K562 (cell line): ENCODE measurements around the gene ALKBH4. TPM values are rescaled to one million over a fixed set of nuclear protein-coding genes. Genes with fewer than 3 reads are reported as not detected.
A peak's percentile ranks its signal among the peaks of the same experiment; 100 is the strongest.
"Not testable (repeated sequence)": the region's sequence is repeated elsewhere in the genome, so short reads cannot be mapped to it uniquely, and the experiment has no call there.

Experiments
- ATAC-seq: fragments of 200-7000 bp; cut with Tn5 transposase; 3 replicates; pipeline ENCODE4 v1.9.1; 2020; ENCODE audit warnings: moderate library complexity
- BruUV-seq: library from RNA; stranded (reverse); fragments of 400-500 nt; replicated peaks from 2 replicates; lab custom pipeline; 2021; lab: Mats Ljungman, UMichigan
- CTCF ChIA-PET: fragments of 300-600 bp; formaldehyde crosslinking; extraction: SDS; loops from one replicate; lab custom pipeline; 2021; ENCODE audit warnings: low intra/inter-chr PET ratio; lab: Yijun Ruan, JAX
- POLR2A ChIA-PET: fragments of 300-600, 350-650 bp; sonication (Branson Sonifier 250); formaldehyde crosslinking; extraction: SDS; loops from one replicate; lab custom pipeline; 2021; ENCODE audit warnings: antibody characterized with exemption, inconsistent platforms; lab: Yijun Ruan, JAX
- DNase-seq, 4 experiments: peaks; one replicate each; pipeline versions ENCODE4 v3.0.0 to v3.0.0-alpha.2; 2011 to 2018; ENCODE audit warnings: low spot score in 3 of 4, mixed read lengths in 3 of 4; ENCODE audit errors: extremely low read depth in 1 of 4
- FAIRE-seq: peaks from 2 replicates; lab custom pipeline; 2011; peaks lifted over from hg19 to GRCh38; lab: Jason Lieb, UNC
- H2AFZ ChIP-seq: 2 replicates; pipeline ENCODE4 v1.6.0; 2011; ENCODE audit warnings: low read depth, low read length, control low read depth, inconsistent platforms
- H3K27ac ChIP-seq: fragments of 200-600 bp; 3 replicates; pipeline ENCODE4 v1.8.0; 2011; ENCODE audit warnings: low read depth, mild to moderate bottlenecking, control low read depth, inconsistent platforms, low read length, moderate library complexity, mixed read lengths; ENCODE audit errors: extremely low read depth
- H3K27me3 ChIP-seq, 2 experiments: fragments of 300-600 bp in 1 of 2; 2 replicates in 1 of 2; 3 replicates in 1 of 2; pipeline versions ENCODE4 v1.6.0 to v1.8.0; 2011; ENCODE audit warnings: inconsistent platforms in 2 of 2, low read length in 2 of 2, mild to moderate bottlenecking in 1 of 2, mixed read lengths in 1 of 2, moderate library complexity in 1 of 2; ENCODE audit not compliant: control insufficient read depth in 2 of 2, insufficient read depth in 2 of 2
- H3K36me3 ChIP-seq: fragments of 300-600 bp; 3 replicates; pipeline ENCODE4 v1.8.0; 2011; ENCODE audit warnings: mild to moderate bottlenecking, low read length, inconsistent platforms; ENCODE audit not compliant: control insufficient read depth, insufficient read depth
- H3K4me1 ChIP-seq, 2 experiments: fragments of 200-600 bp in 1 of 2; replicated peaks in 1 of 2; 2 replicates in 1 of 2; 3 replicates in 1 of 2; pipeline versions ENCODE4 v1.5.1 to v1.8.0; 2011; ENCODE audit warnings: inconsistent platforms in 2 of 2, low read length in 2 of 2, mild to moderate bottlenecking in 1 of 2, mixed read lengths in 1 of 2, moderate library complexity in 1 of 2; ENCODE audit not compliant: control insufficient read depth in 2 of 2, insufficient read depth in 2 of 2
- H3K4me2 ChIP-seq: 2 replicates; pipeline ENCODE4 v1.6.1; 2011; ENCODE audit warnings: low read length, control low read depth, inconsistent platforms, mixed read lengths; ENCODE audit not compliant: insufficient read depth
- H3K4me3 ChIP-seq: fragments of 200-600 bp; sonication (generic), shearing (Covaris generic); 2 replicates; pipeline ENCODE4 v1.5.1; 2016; ENCODE audit warnings: control low read depth, inconsistent platforms
- H3K79me2 ChIP-seq: fragments of 200-600 bp; 3 replicates; pipeline ENCODE4 v1.8.0; 2011; ENCODE audit warnings: low read length, inconsistent platforms; ENCODE audit not compliant: control insufficient read depth, insufficient read depth
- H3K9ac ChIP-seq, 2 experiments: 2 replicates each; pipeline versions ENCODE4 v1.6.0 to v1.6.1; 2011; ENCODE audit warnings: low read depth in 2 of 2, low read length in 2 of 2, control low read depth in 1 of 2, inconsistent platforms in 1 of 2, mild to moderate bottlenecking in 1 of 2, mixed read lengths in 1 of 2; ENCODE audit not compliant: insufficient read depth in 1 of 2
- H3K9me1 ChIP-seq: one replicate; pipeline ENCODE4 v1.6.0; 2011; ENCODE audit warnings: inconsistent platforms, mild to moderate bottlenecking, low read length, moderate library complexity; ENCODE audit not compliant: control insufficient read depth, insufficient read depth
- H3K9me3 ChIP-seq: replicated peaks from 2 replicates; pipeline ENCODE4 v1.5.1; 2011; ENCODE audit warnings: low read depth, low read length, inconsistent platforms; ENCODE audit not compliant: control insufficient read depth, insufficient read depth
- H4K20me1 ChIP-seq: replicated peaks from 2 replicates; pipeline ENCODE4 v1.6.1; 2011; ENCODE audit warnings: low read length, inconsistent platforms, mixed read lengths; ENCODE audit not compliant: control insufficient read depth, insufficient read depth
- CTCF ChIP-seq, 3 experiments: IDR thresholded peaks in 2 of 3; conservative IDR thresholded peaks in 1 of 3; 2 replicates each; pipeline ENCODE4 v1.5.1; 2011 to 2012; ENCODE audit warnings: low read length in 3 of 3, mild to moderate bottlenecking in 3 of 3, control low read depth in 2 of 3, improper control_type of control experiment in 1 of 3, inconsistent platforms in 1 of 3, low read depth in 1 of 3, mixed read lengths in 1 of 3, moderate library complexity in 1 of 3; ENCODE audit not compliant: insufficient read depth in 2 of 3
- MAZ ChIP-seq, 2 experiments: fragments of 450-650 bp in 1 of 2; sonication (generic) in 1 of 2; formaldehyde crosslinking; IDR thresholded peaks in 1 of 2; conservative IDR thresholded peaks in 1 of 2; 2 replicates each; pipeline versions ENCODE4 v1.4.0 to v1.5.0; 2020; ENCODE audit warnings: mild to moderate bottlenecking in 1 of 2, missing genetic modification reagents in 1 of 2
- NRF1 ChIP-seq, 2 experiments: fragments of 450-650 bp; IDR thresholded peaks in 1 of 2; conservative IDR thresholded peaks in 1 of 2; 2 replicates each; pipeline ENCODE4 v1.6.1; 2014; ENCODE audit warnings: mild to moderate bottlenecking in 2 of 2
- POLR2G ChIP-seq: fragments of 200-400 bp; formaldehyde crosslinking; IDR thresholded peaks from 2 replicates; pipeline ENCODE4 v1.6.1; 2017; ENCODE audit warnings: low read depth, mild to moderate bottlenecking, antibody characterized with exemption, low read length, moderate library complexity
- RBFOX2 ChIP-seq: fragments of 200-400 bp; formaldehyde crosslinking; IDR thresholded peaks from 2 replicates; pipeline ENCODE4 v1.6.1; 2017; ENCODE audit warnings: low read depth, mild to moderate bottlenecking, low read length, moderate library complexity
- SIN3A ChIP-seq, 2 experiments: fragments of 150-350 bp in 1 of 2; IDR thresholded peaks; 2 replicates each; pipeline ENCODE4 v1.6.1; 2011 to 2016; ENCODE audit warnings: borderline replicate concordance in 2 of 2, low read depth in 2 of 2, low read length in 2 of 2, mild to moderate bottlenecking in 2 of 2, moderate library complexity in 2 of 2; ENCODE audit not compliant: control insufficient read depth in 1 of 2
- SP2 ChIP-seq: IDR thresholded peaks from 2 replicates; pipeline ENCODE4 v1.6.1; 2011; ENCODE audit warnings: mild to moderate bottlenecking, low read depth, low read length, moderate library complexity; ENCODE audit not compliant: poor library complexity, severe bottlenecking; ENCODE audit errors: extremely low read depth
- ZNF740 ChIP-seq, 3 experiments: fragments of 200-800 bp in 1 of 3; sonication (Bioruptor generic) in 1 of 3; sonication (generic) in 1 of 3; formaldehyde crosslinking in 1 of 3; IDR thresholded peaks; 2 replicates each; pipeline versions ENCODE4 v1.6.1 to v1.8.0; 2016 to 2022; ENCODE audit warnings: mild to moderate bottlenecking in 2 of 3, missing compliant biosample characterization in 2 of 3, missing genetic modification characterization in 2 of 3, missing genetic modification reagents in 1 of 3
- WGBS: fragments of 100-300 bp; shearing (Covaris generic); methylation state at CpG from one replicate; pipeline ENCODE4 v1.1.6; 2016; ENCODE audit warnings: low coverage, mixed read lengths; ENCODE audit not compliant: insufficient coverage; ENCODE audit errors: missing lambda C conversion rate; 5-methylcytosine and 5-hydroxymethylcytosine counted together
- in situ Hi-C: fragments of 300-500 bp; cut with MboI; formaldehyde crosslinking; loops from 4 replicates; pipeline ENCODE4 v1.15.0; 2018; ENCODE audit warnings: inconsistent platforms, mixed read lengths
- intact Hi-C: fragments of 100-400 bp; cut with micrococcal nuclease; formaldehyde crosslinking; loops from 2 replicates; pipeline ENCODE4 v1.14.2; 2022
- polyA plus RNA-seq, 8 experiments: library from polyadenylated mRNA; depleted of rRNA in 4 of 8; stranded (reverse) in 5 of 8; unstranded in 3 of 8; fragments of >200 nt; fragmentation: Nextera tagmentation in 2 of 8; fragmentation: Illumina TruSeq in 1 of 8; extraction: Ambion mirVana in 2 of 8; extraction: Trizol in 1 of 8; gene quantifications; 2 replicates each; pipeline versions ENCODE4 v1.2.1 to v1.2.3, GENCODE V29; 2011 to 2014; ENCODE audit warnings: inconsistent platforms in 1 of 8, missing spikeins in 1 of 8
- total RNA-seq, 7 experiments: library from RNA; depleted of rRNA in 6 of 7; stranded (reverse); fragments of >200 nt in 6 of 7; fragmentation: Illumina TruSeq in 2 of 7; extraction: Trizol in 2 of 7; gene quantifications; 2 replicates each; pipeline versions ENCODE4 v1.2.1 to v1.2.3, GENCODE V29; 2011 to 2021; ENCODE audit warnings: low replicate concordance in 1 of 7

The ALKBH4 gene
- total and polyA plus RNA-seq, 9 of the 15 experiments (the other 6 are each of a cell fraction or from before 2014, with no cell fraction given): 4.6 to 21.4 (median 11.8) TPM

DNA sequence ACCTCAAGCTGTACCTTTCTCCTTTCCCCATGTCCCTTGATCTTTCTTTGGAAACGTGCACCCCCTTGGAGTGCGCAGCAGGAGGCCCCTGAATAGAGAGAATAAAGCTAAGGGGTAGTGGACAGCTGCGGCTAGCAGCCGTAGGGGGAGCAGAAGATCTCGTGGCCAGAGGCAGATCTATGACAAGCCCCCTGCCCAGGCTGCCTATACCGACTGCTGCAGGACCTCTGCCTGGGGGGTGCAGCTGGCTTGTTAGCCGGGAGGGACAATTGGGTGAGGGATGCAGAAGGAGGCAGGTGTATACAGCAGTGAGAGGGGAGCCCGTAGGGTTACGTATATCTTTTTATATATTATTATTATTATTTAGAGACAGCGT lies 14.5 kb upstream of the ALKBH4 start:
- BruUV-seq: TSS peak; percentile 80
- CTCF ChIA-PET, H3K27ac ChIP-seq, H3K9me1 ChIP-seq, H3K4me3 ChIP-seq, DNase-seq, H3K4me1 ChIP-seq, H3K9me3 ChIP-seq, H3K36me3 ChIP-seq, H3K79me2 ChIP-seq, H4K20me1 ChIP-seq, H3K27me3 ChIP-seq, H3K4me2 ChIP-seq, H3K9ac ChIP-seq, FAIRE-seq, intact Hi-C loops, POLR2A ChIA-PET: not testable (repeated sequence)
- 0% methylated on average over 2 of the region's 10 CpGs for WGBS
- peak; percentile 64 for ATAC-seq
- in situ Hi-C loops: loop anchor here (25.0 kb wide), 1 partner anchor 583 kb away; the partner anchor contains the start of gene FBXL13
- peak overlapping the region; percentile 84 for H2AFZ ChIP-seq

GRCh38 chr7:102478314-102479208 lies 13.9 kb upstream of the ALKBH4 start, which contains the start of gene POLR2J:
TSS of gene POLR2J (minus strand) at chr7:102478922. CDS start at chr7:102478860, 62 bp downstream.
- Histone ChIP-seq H2AFZ (peak within 1 kb of the TSS; percentile 84), H3K4me2 (peak within 1 kb of the TSS; percentile 32; the same call in 1 of the 2 replicates), H3K9ac (peak within 1 kb of the TSS; percentile 51 to 85; a peak in 3 of 4 replicates), H3K4me3 (peak within 1 kb of the TSS; percentile 48)
- DNase-seq (peak in 1 of 4 experiments; percentile 91), ATAC-seq (peak; percentile 95)
- H3K9me1 ChIP-seq; FAIRE-seq; H3K27ac ChIP-seq; intact Hi-C loops; H3K4me1 ChIP-seq; H3K9me3 ChIP-seq; CTCF ChIA-PET; H3K27me3 ChIP-seq; H3K36me3 ChIP-seq; H4K20me1 ChIP-seq; H3K79me2 ChIP-seq; POLR2A ChIA-PET; TF ChIP-seq ZNF740 (CRISPR knock-in tag; IDR thresholded peaks at IDR 0.05): not testable (repeated sequence)
- BruUV-seq: TSS peak; percentile 89
- in situ Hi-C loops: loop anchor here (25.0 kb wide), 1 partner anchor 584 kb away; the partner anchor contains the start of gene FBXL13
- WGBS: 1% methylated on average over 16 of the region's 72 CpGs
- TF ChIP-seq MAZ (CRISPR knock-in tag; conservative IDR thresholded peaks at IDR 0.05 in 1 of 2, IDR thresholded peaks at IDR 0.05 in 1 of 2): peak in 1 of 2 experiments; percentile 46; a peak in 1 of 4 replicates
- peak in 1 of 2 experiments; percentile 91; a peak in 2 of 4 replicates for TF ChIP-seq ZNF740 (tag; IDR thresholded peaks at IDR 0.05)
- TF ChIP-seq POLR2G: peak; percentile 75
- TF ChIP-seq NRF1 (conservative IDR thresholded peaks at IDR 0.05 in 1 of 2, IDR thresholded peaks at IDR 0.05 in 1 of 2): peak; percentile 70 to 71
- peak; percentile 55 for TF ChIP-seq SP2
- peak in 1 of 2 experiments; percentile 16; a peak in 1 of 4 replicates for TF ChIP-seq SIN3A (IDR thresholded peaks at IDR 0.05; ENCODE audit: borderline replicate concordance in 2 of 2, control insufficient read depth in 1 of 2, low read depth in 2 of 2, low read length in 2 of 2)
- TF ChIP-seq RBFOX2: peak; percentile 72
- TF ChIP-seq CTCF (IDR thresholded peaks at IDR 0.05 in 2 of 3, conservative IDR thresholded peaks at IDR 0.05 in 1 of 3; ENCODE audit: insufficient read depth in 2 of 3, low read depth in 1 of 3, low read length in 3 of 3): peak in 2 of 3 experiments; percentile 47 to 60; a peak in 4 of 6 replicates
